Neural progenitor cell (in vitro differentiated cells): ENCODE data around the gene ACER1.

Experiments
- CTCF ChIP-seq: fragments of 200-600 bp; sonication (generic); IDR thresholded peaks from 2 replicates; pipeline ENCODE4 v1.5.1; 2017; ENCODE audit warnings: antibody characterized with exemption, mild to moderate bottlenecking
- EZH2 ChIP-seq: fragments of 200-600 bp; sonication (generic); IDR thresholded peaks from 2 replicates; pipeline ENCODE4 v1.6.1; 2017; ENCODE audit warnings: antibody characterized with exemption, mild to moderate bottlenecking, moderate library complexity
- EZH2phosphoT487 ChIP-seq: fragments of 200-600 bp; sonication (generic); IDR thresholded peaks from 2 replicates; pipeline ENCODE4 v1.6.1; 2017; ENCODE audit warnings: antibody characterized with exemption

- TF ChIP-seq CTCF: no peak
- TF ChIP-seq EZH2: no peak
- TF ChIP-seq EZH2phosphoT487: no peak
These were observed 39.2 kb upstream of the ACER1 start, which contains the start of gene ALKBH7 for GRCh38 chr19:6372594-6373095.
